ENCODE measurements around the gene PCDH15. TPM values are rescaled to one million over a fixed set of nuclear protein-coding genes. Genes with fewer than 3 reads are reported as not detected.

PCDH15 gene
- total RNA-seq, 2 experiments from 2014 or later = not detected

GRCh38 chr10:54342058-54342457, 459.0 kb downstream of the PCDH15 start:
- Histone ChIP-seq H3K36me3 (ENCODE audit: insufficient read depth, low read length) (no peaks in the 10 kb centered on the region), H3K27ac (ENCODE audit: low read depth in 1 of 2, low read length in 2 of 2) (no peak overlapping the region), H3K27me3 (ENCODE audit: control insufficient read depth in 1 of 2, insufficient read depth in 2 of 2, low read length in 2 of 2) (no peaks in the 10 kb centered on the region), H3K9me3 (ENCODE audit: control insufficient read depth in 1 of 2, insufficient read depth in 1 of 2, low read length in 2 of 2) (peaks cover 3 to 12% of the 10 kb centered on the region in 2 experiments), H3K4me3 (ENCODE audit: low read length) (no peak overlapping the region), H3K4me1 (ENCODE audit: insufficient read depth, low read length) (no peaks in the 10 kb centered on the region)
- Mint-ChIP-seq H3K27ac (no peak overlapping the region), H3K36me3 (ENCODE audit: low read depth) (no peaks in the 10 kb centered on the region), H3K4me3 (no peak overlapping the region), H3K9me3 (peaks cover 8% of the 10 kb centered on the region), H3K27me3 (no peaks in the 10 kb centered on the region), H3K4me1 (ENCODE audit: low read depth) (no peaks in the 10 kb centered on the region)
- CTCF ChIA-PET = no interaction called here
- intact Hi-C loops (cut with DNase I, micrococcal nuclease) = no loop called here
- DNase-seq (no peak), ATAC-seq (ENCODE audit: poor library complexity) (no peak)
- POLR2A ChIA-PET = no interaction called here
- TF ChIP-seq CTCF (IDR thresholded peaks at IDR 0.05) = no peak

- ATAC-seq (ENCODE audit: poor library complexity) (no peak), DNase-seq (no peak)
- peaks cover 12% of the 10 kb centered on the region for H3K9me3 Mint-ChIP-seq
- H3K27me3 ChIP-seq (ENCODE audit: control insufficient read depth in 1 of 2, insufficient read depth in 2 of 2, low read length in 2 of 2) = no peaks in the 10 kb centered on the region
- H3K4me3 Mint-ChIP-seq = no peak overlapping the region
- H3K36me3 Mint-ChIP-seq (ENCODE audit: low read depth) = no peaks in the 10 kb centered on the region
- no peak overlapping the region for H3K27ac Mint-ChIP-seq
- ChIA-PET POLR2A (no interaction called here), CTCF (no interaction called here)
- intact Hi-C loops (cut with DNase I, micrococcal nuclease) = no loop called here
- no peak overlapping the region for H3K4me3 ChIP-seq (ENCODE audit: low read length)
- peaks cover 0 to 5% of the 10 kb centered on the region in 2 experiments for H3K9me3 ChIP-seq (ENCODE audit: control insufficient read depth in 1 of 2, insufficient read depth in 1 of 2, low read length in 2 of 2)
- no peaks in the 10 kb centered on the region for H3K4me1 ChIP-seq (ENCODE audit: insufficient read depth, low read length)
- H3K36me3 ChIP-seq (ENCODE audit: insufficient read depth, low read length) = no peaks in the 10 kb centered on the region
- no peak overlapping the region for H3K27ac ChIP-seq (ENCODE audit: low read depth in 1 of 2, low read length in 2 of 2)
- TF ChIP-seq CTCF (IDR thresholded peaks at IDR 0.05) = no peak
- H3K27me3 Mint-ChIP-seq = no peaks in the 10 kb centered on the region
- H3K4me1 Mint-ChIP-seq (ENCODE audit: low read depth) = no peaks in the 10 kb centered on the region
Measured at GRCh38 chr10:54335296-54335695, 465.7 kb downstream of the PCDH15 start.

DNA sequence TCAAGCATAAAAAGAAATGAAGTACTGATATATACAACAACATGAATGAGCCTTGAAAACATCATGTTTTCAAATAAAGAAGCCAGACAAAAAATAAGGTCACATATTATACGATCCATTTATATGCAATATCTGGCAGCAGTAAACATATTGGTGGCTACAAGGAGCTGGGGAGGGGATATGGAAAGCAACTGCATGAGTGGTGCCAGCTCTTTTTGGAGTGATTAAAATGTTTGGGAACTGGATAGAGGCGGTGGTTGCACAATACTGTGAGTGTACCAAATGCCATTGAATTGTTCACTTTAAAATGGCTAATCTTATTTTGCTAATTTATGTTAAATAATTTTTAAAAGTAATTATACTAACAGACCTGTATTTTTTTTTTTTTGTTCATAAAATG, 481.7 kb downstream of the PCDH15 start:
- no peak for TF ChIP-seq CTCF (IDR thresholded peaks at IDR 0.05)
- no peak overlapping the region for H3K27ac ChIP-seq (ENCODE audit: low read depth in 1 of 2, low read length in 2 of 2)
- POLR2A ChIA-PET = no interaction called here
- no peak overlapping the region for H3K4me3 Mint-ChIP-seq
- H3K4me1 ChIP-seq (ENCODE audit: insufficient read depth, low read length) = no peaks in the 10 kb centered on the region
- H3K27ac Mint-ChIP-seq = no peak overlapping the region
- H3K4me3 ChIP-seq (ENCODE audit: low read length) = no peak overlapping the region
- DNase-seq (no peak), ATAC-seq (ENCODE audit: poor library complexity) (no peak)
- H3K27me3 ChIP-seq (ENCODE audit: control insufficient read depth in 1 of 2, insufficient read depth in 2 of 2, low read length in 2 of 2) = no peaks in the 10 kb centered on the region
- no peaks in the 10 kb centered on the region for H3K36me3 ChIP-seq (ENCODE audit: insufficient read depth, low read length)
- H3K9me3 ChIP-seq (ENCODE audit: control insufficient read depth in 1 of 2, insufficient read depth in 1 of 2, low read length in 2 of 2) = no peaks in the 10 kb centered on the region
- CTCF ChIA-PET = interaction anchor here (1.3 kb wide), 1 partner anchor 18 kb away, joined by 3 read pairs; no protein-coding TSS in a partner anchor
- H3K27me3 Mint-ChIP-seq = no peaks in the 10 kb centered on the region
- H3K9me3 Mint-ChIP-seq = peaks cover 9% of the 10 kb centered on the region
- intact Hi-C loops (cut with DNase I, micrococcal nuclease) = no loop called here
- no peaks in the 10 kb centered on the region for H3K4me1 Mint-ChIP-seq (ENCODE audit: low read depth)
- no peaks in the 10 kb centered on the region for H3K36me3 Mint-ChIP-seq (ENCODE audit: low read depth)

Measured in CD4-positive, alpha-beta T cell (primary cell).